Fibroblast of the aortic adventitia (primary cell): ENCODE data around the gene GPRIN3. TPM values are rescaled to one million over a fixed set of nuclear protein-coding genes. Genes with fewer than 3 reads are reported as not detected.

ENCODE experiments used
- DNase-seq: peaks from one replicate; pipeline ENCODE4 v3.0.0-alpha.2; 2010; ENCODE audit warnings: low read depth
- H3K4me3 ChIP-seq: 2 replicates; pipeline ENCODE4 v1.5.1; 2011; ENCODE audit warnings: low read depth, mild to moderate bottlenecking, control low read depth, low read length, moderate library complexity
- CTCF ChIP-seq: IDR thresholded peaks from 2 replicates; pipeline ENCODE4 v1.5.1; 2011; ENCODE audit warnings: mild to moderate bottlenecking, low read length, control low read depth, inconsistent platforms; ENCODE audit not compliant: insufficient read depth
- total RNA-seq: library from RNA; depleted of rRNA; stranded (reverse); fragments of >200 nt; gene quantifications from 2 replicates; pipeline ENCODE4 v1.2.3, GENCODE V29; 2012; ENCODE audit warnings: low replicate concordance

The GPRIN3 gene
- total RNA-seq, 1 donor = under 0.01 TPM

- DNase-seq = no peak
- H3K4me3 ChIP-seq = no peak overlapping the region
- no peak for TF ChIP-seq CTCF
Measured at GRCh38 chr4:89243733-89244252, 63.8 kb downstream of the GPRIN3 start.

GRCh38 chr4:89242864-89243732, 64.5 kb downstream of the GPRIN3 start:
- DNase-seq = no peak
- no peak for TF ChIP-seq CTCF

GRCh38 chr4:89242216-89242615, 65.4 kb downstream of the GPRIN3 start:
- TF ChIP-seq CTCF = no peak
- no peak for DNase-seq
- no peak overlapping the region for H3K4me3 ChIP-seq

More at GRCh38 chr4:89242864-89243732, 64.5 kb downstream of the GPRIN3 start:
- no peak overlapping the region for H3K4me3 ChIP-seq

- no peak for DNase-seq
- H3K4me3 ChIP-seq = no peak overlapping the region
- TF ChIP-seq CTCF = no peak
Measured at GRCh38 chr4:89230271-89230670, 77.3 kb downstream of the GPRIN3 start.

GRCh38 chr4:89226665-89227574, 80.7 kb downstream of the GPRIN3 start:
- H3K4me3 ChIP-seq = no peak overlapping the region
- DNase-seq = peak; percentile 81
- peak; percentile 74 for TF ChIP-seq CTCF

GRCh38 chr4:89222170-89222569, 85.4 kb downstream of the GPRIN3 start:
- DNase-seq = no peak
- H3K4me3 ChIP-seq = no peak overlapping the region
- TF ChIP-seq CTCF = no peak
